HG03175 (cell line): ENCODE measurements around the gene BTBD7.

Experiments
- ATAC-seq: cut with Tn5 transposase; IDR thresholded peaks from one replicate; pipeline ENCODE4 v1.9.1; 2021; ENCODE audit warnings: mild to moderate bottlenecking, moderate library complexity; ENCODE audit not compliant: unreplicated experiment

BTBD7 gene

DNA sequence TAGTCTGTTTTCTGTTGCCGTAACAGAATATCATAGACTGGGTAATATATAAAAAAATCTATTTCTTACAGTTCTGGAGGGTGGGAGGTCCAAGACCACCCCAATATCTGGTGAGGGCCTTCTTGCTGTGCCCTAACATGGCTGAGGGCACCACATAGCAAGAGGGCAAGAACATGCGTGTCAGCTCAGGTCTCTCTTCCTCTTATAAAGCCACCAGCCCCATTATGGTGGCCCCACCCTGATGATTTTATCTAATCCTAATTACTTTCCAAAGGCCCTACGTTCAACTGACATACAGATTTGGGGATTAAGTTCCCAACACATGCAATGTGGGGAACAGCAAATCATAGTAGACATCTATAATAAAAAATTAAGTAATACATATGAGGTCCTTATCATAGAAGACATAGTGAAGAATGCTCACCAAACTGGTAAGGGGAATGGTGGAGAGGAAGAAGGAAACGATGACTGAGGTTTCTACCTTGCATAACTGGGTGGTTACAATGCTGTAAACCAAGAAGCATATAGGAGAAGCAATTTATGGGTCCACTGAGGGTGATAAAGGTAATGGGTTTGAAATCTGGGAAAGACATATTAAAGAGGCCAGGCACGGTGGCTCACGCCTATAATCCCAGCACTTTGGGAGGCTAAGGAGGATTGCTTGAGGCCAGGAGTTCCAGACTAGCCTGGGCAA is 27.0 kb downstream of the BTBD7 start:
- ATAC-seq, result no peak

DNA sequence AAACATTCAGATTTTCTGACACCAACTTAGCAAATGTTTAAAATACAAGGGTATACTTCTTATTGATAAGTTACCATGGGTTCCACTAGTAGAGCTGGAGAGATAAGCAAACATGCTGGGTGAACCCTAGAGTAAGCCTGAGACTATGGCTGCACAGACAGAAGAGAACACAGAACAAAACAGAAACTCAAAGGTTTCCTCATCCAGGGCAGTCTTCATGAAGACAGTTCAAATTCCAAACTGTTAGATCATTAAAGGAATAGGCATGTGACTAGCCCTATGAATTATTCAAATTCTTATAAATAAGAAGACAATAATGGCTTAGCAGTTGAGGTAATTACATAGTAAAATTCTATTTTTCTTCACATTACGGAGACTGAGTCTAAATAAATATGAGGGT is 28.1 kb downstream of the BTBD7 start:
- no peak for ATAC-seq

DNA sequence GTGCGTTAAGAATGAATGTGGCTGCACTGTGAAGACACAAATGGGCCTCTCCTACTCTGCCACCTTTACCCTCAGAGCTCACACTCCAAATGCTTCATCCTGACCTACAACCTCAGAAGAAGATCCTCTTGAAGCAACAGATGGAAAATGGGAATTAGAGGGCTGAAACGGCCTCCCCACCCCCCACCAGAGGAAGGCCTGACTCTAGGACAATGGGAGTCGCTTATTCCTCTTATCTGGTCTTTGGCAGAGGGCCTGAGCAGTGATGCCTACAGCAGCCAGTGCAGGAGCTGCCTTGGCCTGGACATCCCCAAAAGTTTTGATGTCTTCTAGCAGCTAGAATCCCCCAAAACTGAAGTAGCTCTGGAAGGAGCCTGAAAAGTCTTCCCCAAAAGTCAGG is 29.2 kb downstream of the BTBD7 start:
- ATAC-seq, result no peak

DNA sequence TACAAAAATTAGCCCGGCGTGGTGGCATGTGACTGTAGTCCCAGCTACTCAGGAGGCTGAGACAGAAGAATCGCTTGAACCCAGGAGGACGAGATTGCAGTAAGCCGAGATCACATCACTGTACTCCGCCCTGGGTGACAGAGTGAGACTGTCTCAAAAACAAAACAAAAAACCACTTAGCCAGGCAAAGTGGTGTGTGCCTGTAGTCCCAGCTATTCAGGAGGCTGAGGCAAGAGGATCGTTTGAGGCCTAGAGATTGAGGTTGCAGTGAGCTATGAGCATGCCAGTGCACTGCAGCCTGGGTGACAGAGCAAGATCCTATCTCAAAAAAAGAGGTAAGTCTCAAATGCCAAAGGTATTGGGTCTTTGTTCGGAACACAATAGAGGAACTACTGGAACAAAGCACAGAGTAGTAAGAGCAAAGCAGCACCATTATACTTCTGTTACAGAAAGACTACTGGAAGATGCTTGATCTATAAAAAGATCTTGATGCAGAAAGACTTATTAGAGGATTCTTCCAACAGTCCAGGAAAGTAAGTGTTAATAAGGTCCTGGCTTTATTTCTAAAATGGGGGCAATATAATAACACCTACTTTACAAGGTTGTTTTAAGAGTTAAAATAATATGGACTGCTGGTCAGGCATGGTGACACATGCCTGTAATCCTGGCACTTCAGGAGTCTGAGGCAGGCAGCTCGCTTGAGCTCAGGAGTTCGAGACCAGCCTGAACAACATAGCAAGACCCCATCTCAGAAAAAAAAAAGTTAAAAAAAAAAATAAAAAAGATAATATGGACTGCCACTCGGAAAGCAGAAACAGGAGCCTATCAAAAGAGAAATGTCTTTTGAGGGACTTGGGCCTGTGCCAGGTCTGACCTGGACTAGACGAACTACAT is 29.9 kb downstream of the BTBD7 start:
- ATAC-seq, result no peak

DNA sequence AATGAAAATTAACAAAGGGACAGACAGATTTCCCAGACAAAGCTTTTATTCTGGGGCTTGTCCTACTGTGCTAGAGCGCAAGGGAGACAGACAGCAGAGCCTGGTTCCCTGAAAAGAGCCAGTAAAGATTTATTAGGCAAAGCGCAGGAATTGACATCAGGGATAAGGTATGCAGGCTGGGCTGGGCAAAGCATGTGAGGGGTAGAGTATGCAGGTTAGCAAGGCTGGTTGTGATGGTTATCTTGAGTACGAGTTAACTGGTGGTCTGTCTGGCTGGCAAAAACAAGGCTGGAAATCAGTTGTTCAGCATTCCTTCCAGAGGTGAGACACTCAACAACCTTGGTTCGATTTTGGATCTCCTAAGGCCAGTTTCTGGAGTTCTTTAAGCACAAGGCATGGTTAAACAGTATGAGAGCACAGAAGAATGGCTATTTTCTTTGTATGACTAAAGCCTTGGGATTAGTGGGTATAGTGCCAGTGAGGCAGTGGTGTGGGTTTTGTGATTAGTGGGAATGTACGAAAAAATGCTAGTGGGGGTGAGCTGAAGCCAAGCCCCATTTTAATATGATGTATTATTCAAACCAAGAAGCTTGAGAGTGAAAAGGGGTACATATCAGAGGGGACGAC is 30.9 kb downstream of the BTBD7 start:
- ATAC-seq, result no peak

DNA sequence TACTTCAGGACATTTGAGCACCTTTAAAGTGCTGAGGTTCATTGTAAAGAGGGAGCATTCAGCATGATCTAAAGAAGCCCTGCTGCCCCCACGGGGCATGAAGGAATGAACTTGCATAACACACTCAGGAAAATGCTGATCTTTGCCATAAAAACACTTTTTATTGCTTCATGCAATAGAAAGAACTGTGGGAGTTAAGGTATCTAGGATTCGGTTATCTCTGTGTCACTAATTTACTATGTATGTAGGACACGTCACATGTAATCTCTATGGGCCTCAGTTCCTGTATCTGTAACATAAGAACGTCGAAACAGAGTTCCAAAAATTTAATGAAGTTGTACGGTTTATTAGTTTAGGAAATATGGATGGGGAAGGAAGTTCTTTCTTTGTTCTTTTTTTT is 33.0 kb downstream of the BTBD7 start:
- ATAC-seq, result no peak

DNA sequence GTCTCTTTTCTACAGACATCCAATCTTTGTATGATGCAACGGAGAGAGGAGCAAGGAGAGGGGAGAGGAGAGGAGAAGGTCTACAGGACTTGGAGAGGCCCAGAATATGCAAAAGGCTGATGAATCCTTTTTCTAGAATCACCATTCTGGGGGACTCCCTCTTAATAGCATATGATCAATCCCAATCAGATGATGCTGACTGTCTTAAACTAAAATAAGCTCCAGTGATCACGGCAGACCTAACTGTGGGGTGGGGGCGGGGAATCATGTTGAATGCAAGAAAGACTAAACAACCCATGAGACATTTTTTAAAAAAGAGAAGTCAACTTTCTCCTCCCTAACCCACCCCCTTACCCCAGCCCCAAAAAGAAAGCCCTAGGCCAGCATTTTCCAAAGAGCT is 33.4 kb downstream of the BTBD7 start:
- no peak for ATAC-seq

DNA sequence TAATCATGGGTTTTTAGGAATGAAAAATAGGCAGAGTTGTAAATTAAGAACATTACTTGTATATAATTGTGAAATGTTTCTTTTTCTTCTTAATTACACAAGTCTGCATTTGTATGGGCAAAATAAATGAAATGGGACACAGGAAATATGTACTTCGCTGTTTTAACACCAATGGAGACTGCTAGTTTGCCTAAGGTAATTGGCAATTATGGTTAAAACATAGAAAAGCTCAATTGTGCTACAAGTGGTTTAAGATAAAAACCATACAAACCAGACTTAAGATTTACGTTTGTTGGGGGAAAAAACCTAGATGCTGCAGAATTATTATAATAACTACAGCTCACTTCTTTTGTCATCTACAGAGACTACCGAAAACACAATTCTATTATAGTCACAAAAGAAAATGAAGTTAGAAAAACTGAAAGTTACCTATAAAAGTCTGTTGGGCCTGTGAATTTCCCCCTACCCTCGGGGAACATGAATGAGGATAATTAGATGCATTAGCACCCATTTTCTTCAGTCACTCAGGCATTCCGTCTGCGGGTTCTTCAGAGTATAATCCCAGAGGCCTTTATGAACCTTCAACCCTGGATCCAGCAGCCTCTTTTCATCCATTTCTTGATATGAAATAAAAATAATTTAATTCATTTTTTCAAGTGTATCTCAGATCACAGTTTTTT is 37.2 kb downstream of the BTBD7 start:
- no peak for ATAC-seq

DNA sequence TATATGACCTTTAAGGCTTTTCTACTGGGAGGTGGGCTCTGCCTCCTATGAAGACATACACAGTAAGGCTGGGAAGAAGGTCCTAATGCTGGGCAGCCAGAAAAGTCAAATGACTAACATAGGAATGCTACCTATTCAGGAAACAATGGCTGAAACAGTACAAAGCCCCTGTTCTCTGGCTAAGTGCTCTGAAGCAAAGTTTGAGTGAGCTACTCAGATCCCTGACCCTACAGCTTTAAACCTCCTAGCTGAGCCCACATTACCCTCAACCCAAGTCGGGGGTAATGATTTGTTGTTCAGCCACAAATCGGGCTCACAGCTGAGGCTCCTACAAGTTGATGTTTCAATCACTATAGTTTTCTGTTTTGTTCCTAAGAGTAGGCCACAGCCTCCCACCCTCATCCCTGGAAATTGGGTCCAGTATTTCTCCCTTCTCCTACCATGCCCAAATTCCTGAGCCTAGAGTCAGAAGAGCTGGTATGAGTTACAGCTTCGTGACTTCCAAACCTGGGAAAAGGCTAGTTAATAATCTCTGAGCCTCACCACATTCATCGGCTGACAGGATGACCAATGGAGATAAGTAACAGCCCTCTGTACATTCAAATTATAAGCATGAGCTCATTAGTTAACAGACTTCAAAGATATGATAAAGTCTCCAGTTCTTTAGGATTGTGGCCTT is 46.5 kb downstream of the BTBD7 start:
- ATAC-seq, result no peak

DNA sequence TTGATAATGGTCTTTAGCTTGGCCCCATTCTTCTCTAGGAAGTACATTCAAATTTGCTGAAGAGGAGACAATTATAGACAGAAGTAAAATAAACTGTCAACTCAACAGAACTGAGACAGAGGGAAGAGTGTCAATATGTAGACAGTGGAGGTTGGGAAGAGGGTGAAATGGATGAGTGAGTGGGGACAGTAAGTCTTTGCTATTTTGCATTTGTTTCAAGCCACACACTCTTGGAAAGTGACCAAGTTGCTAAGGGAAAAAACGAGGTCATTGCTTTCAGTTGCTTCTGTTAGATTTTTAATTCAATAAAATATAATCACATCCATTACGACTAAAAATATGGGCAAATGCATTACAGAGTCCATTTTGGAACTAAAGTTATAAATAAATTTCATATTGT is 47.8 kb downstream of the BTBD7 start:
- ATAC-seq, result no peak

DNA sequence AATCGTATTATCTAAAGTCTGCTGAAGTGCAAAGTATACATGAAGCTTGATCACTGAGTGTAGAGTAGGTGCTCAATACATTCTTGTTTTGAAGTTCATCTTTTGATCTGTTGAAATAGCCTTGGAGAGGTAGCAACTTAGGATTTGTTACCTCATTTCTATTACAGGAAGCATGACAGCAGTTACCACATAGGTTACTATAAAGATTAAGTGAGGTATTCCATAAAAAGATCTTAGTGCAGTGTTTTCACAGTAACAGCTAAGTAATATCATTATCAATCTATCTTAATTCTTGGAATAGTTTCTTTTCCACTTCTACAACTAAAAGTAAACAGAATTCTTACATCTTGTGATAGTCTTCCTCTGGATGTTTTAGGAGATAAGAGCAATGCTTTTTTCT is 50.9 kb downstream of the BTBD7 start:
- ATAC-seq, result no peak

DNA sequence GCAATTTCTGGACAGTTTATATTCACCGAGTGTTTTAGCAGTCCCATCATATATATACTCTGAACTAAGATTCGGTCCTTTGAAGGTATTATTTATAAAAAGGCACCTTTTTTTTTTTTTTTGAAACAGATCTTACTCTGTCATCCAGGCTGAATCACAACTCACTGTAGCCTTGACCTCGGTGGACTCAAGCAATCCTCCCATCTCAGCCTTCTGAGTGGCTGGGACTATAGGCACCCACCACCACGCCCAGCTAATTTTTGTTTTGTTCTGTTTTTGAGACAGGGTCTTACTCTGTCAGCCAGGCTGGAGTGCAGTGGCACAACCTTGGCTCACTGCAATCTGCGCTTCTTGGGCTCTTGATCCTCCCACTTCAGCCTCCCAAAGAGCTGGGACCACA is 52.1 kb downstream of the BTBD7 start:
- ATAC-seq, result no peak

DNA sequence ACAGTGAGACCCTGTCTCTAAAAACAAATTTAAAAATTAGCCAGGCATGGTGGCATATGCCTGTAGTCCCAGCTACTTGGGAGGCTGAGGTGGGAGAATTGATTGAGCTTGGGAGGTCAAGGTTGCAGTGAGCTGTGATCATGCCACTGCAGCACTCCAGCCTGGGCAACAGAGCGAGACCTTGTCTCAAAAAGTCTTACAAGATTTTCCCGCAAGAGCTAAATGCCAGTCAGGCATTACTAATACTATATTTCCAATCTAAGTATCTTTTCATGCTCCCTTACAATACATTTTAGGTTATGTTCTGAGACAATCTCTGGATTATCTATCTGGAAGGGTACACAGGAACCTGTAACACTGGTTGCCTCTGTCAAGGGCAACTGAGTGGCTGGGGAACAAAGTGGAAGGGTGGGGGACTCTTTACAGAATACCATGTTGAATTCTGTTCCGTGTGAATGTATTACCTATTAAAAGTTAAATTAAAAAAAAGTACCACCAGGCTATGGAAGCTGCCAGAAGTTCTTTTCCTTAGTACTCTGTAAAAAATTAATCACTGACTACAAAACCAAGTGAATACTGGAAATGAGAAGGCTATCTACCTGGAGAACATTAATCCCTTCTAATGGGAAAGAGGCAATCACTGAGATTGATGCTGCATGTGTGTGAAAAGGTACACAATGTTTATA is 56.7 kb downstream of the BTBD7 start:
- ATAC-seq, result no peak

DNA sequence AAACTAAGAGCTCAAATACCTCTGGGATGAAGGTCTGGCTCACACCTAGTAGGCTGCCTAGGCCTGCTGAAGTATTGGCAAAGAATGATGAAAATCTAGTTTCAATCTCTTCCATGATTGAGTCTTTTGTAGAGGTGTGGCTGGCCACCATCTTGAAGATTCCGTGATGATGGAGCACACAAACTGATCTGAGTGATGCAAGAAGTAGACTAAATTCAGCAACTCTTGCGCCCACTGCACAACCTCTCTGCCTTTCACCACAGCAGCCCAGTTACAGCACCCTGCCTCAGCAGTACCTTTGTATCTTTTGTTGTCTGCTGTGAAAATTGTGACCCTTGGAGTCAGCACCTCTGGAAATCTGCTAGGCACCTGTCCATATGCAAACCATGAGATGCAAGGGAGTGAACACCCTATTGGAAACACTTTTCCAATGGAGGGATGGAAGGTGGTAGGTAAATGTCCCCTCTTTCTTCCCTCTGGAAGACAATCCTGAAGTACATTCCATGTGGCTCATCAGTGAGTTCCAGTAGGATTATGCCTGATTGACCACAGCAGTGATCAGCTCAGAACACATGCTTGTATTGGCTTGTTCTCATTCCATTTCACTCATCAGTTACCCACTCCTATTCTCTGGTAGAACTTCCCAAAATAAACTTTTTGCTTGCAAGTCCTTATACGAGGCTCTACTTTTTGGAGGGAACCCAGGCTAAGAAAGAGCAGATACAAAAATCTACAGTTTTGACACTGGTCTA is 58.6 kb downstream of the BTBD7 start:
- ATAC-seq, result no peak

DNA sequence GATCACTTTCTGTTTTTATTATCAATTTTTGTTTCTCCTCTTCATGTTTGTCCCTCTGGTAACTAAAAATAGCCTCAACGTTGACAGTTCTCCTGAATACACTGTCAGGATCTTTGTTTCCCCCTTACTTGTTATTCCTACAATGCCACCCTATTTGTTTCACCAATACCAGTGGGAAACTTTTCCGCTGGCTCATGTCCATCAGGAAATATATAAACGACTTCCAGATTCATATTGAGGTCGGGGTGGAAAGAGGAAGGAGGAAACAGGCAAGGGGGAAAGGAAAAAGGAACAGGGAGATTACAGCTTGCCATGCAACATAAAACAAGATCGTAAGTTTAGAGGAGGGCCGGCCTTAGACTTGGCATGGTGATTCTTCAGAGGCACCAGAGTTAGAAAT is 61.7 kb downstream of the BTBD7 start:
- no peak for ATAC-seq

DNA sequence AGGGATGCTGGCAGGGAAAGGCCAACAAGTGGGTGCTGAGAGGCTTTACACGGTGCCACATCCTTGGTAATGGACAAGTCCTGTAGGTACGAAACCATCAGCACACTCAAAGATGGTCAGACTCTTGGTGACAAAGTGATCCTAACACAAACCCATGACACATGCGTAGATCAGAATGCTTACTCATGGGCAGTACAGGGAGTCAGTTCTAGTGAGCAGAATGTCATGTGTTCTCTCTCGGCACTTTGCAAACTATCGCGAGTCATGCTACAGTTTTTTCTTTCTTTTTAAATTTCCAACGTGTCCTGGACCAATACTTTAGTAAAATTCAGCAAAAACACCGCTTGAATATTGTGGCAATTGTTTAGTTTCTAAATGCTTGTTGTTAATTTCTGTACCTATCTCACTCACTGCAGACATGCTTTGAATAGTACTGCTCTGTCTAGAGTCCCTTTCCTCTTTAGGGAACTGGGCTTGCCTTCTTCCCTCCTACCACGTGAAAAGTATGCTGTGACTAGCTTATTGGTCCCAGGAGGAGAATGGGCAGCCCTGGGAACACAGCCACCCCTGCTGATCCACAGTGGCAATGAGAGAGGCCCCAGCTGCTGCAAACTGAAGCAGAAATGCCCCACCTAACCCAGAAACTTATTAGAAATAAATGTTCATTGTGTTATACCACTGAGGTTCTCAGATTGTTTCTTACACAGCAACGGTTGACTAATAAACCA is 63.3 kb downstream of the BTBD7 start:
- no peak for ATAC-seq

DNA sequence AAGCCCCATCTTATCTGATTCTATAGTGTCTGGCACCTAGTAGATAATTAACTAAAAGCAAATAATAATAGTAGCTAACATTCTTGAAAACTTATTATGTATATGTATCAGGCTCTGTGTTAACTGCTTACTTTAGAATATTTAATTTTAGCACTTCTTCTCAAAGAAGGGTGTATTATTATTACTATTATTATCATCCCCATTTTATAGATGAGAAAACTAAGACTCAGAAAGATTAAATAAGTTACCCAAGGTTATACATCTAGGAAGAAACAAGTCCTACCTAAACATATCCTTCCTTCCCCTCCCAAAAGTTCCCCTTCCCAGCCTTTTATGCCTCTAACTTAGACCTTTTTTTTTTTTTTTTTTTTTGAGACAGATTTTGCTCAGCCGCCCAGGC is 64.4 kb downstream of the BTBD7 start:
- ATAC-seq, result no peak

DNA sequence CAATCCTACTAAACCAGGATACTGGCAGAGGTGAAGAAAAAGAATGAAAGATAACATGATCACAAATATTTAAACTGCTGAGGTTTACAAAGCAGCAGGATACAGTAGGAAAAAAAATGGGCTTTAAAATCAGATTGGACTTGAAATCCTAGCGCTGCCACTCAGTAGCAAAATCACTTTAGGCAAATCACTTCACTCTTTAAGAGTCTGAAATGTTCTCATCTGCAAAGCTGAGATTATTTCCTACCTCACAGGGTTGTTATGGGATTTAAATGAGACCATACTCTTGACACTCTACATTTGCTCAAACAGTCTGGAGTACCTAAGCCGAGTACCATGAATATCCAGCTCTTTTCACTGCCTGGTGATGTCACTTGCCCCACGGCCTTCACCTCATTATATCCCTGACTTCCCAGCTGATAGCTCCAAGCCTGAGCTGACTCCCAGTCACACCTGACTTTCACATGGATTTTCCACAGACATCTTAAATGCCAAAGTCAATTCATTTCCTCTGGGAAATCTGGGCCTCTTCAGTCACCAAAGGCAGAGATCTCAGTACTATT is 65.6 kb downstream of the BTBD7 start:
- no peak for ATAC-seq

DNA sequence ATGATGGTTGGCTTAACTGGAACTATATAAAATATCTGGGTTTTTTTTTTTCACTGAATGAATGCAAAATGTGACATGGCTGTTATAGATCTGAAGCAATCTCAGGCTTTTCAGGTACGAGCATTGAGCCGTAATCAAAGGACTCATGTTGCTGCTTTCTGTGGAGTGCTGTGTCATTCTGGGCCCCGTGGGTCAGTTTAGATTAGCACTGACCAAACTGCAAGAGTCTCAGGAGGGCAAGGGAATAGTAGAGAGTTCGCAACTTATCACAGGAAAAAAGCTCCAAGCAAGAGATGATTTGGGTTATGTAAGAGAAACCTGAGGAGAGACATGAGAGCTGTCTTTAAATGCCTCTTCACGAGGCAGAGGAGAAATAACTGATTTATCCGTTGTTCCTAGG is 66.7 kb downstream of the BTBD7 start:
- ATAC-seq, result no peak
